HepG2 (cell line): ENCODE measurements around the gene IFIT5. TPM values are rescaled to one million over a fixed set of nuclear protein-coding genes. Genes with fewer than 3 reads are reported as not detected.
A peak's percentile ranks its signal among the peaks of the same experiment; 100 is the strongest.

Source experiments
- HOXA9 ChIP-seq: sonication (generic); formaldehyde crosslinking; IDR thresholded peaks from 2 replicates; pipeline ENCODE4 v1.8.1; 2022; ENCODE audit warnings: missing genetic modification reagents, mild to moderate bottlenecking, moderate library complexity, borderline replicate concordance
- MAFF ChIP-seq: IDR thresholded peaks from 2 replicates; pipeline ENCODE4 v1.6.1; 2011; ENCODE audit warnings: low read depth, low read length, improper control_type of control experiment
- NCOA2 ChIP-seq: sonication (generic); formaldehyde crosslinking; IDR thresholded peaks from 2 replicates; pipeline ENCODE4 v1.8.0; 2022; ENCODE audit warnings: inconsistent platforms
- RFX5 ChIP-seq: IDR thresholded peaks from 2 replicates; pipeline ENCODE4 v1.6.1; 2011; ENCODE audit warnings: low read depth, low read length, improper control_type of control experiment
- SMARCE1 ChIP-seq: fragments of 450-650 bp; IDR thresholded peaks from 2 replicates; pipeline ENCODE4 v1.6.1; 2017; ENCODE audit warnings: borderline replicate concordance
- SNAPC2 ChIP-seq: sonication (generic); formaldehyde crosslinking; IDR thresholded peaks from 2 replicates; pipeline ENCODE4 v1.8.1; 2022; ENCODE audit warnings: mild to moderate bottlenecking, missing genetic modification reagents
- SNRNP70 ChIP-seq: fragments of 200-400 bp; formaldehyde crosslinking; IDR thresholded peaks from 2 replicates; pipeline ENCODE4 v1.6.1; 2017; ENCODE audit warnings: mild to moderate bottlenecking, low read depth, low read length, moderate library complexity
- SRSF9 ChIP-seq: fragments of 200-400 bp; formaldehyde crosslinking; IDR thresholded peaks from 2 replicates; pipeline ENCODE4 v1.6.1; 2018; ENCODE audit warnings: borderline replicate concordance, mild to moderate bottlenecking, low read depth, low read length; ENCODE audit not compliant: insufficient read depth, poor library complexity, severe bottlenecking
- THAP11 ChIP-seq: IDR thresholded peaks from 2 replicates; pipeline ENCODE4 v1.6.1; 2016; ENCODE audit warnings: missing biosample characterization, missing genetic modification reagents
- ZFP36L2 ChIP-seq: sonication (generic); formaldehyde crosslinking; IDR thresholded peaks from 2 replicates; pipeline ENCODE4 v1.4.0; 2020; ENCODE audit warnings: missing genetic modification reagents
- ZNF124 ChIP-seq: sonication (generic); formaldehyde crosslinking; IDR thresholded peaks from 2 replicates; pipeline ENCODE4 v1.4.0; 2020; ENCODE audit warnings: missing genetic modification reagents
- ZNF441 ChIP-seq: sonication (generic); formaldehyde crosslinking; IDR thresholded peaks from 2 replicates; pipeline ENCODE4 v1.7.0; 2021; ENCODE audit warnings: missing genetic modification reagents, borderline replicate concordance
- ZNF557 ChIP-seq: sonication (generic); formaldehyde crosslinking; IDR thresholded peaks from 2 replicates; pipeline ENCODE4 v1.4.0; 2020; ENCODE audit warnings: missing genetic modification reagents
- polyA plus RNA-seq, 8 experiments: library from polyadenylated mRNA; depleted of rRNA in 3 of 8; stranded (reverse) in 7 of 8; unstranded in 1 of 8; fragments of >200 nt; fragmentation: Illumina TruSeq in 4 of 8; extraction: Trizol in 4 of 8; gene quantifications; 2 replicates each; pipeline versions ENCODE4 v1.2.1 to v1.2.3, GENCODE V29; 2011 to 2016; ENCODE audit warnings: low read depth in 4 of 8, missing spikeins in 1 of 8, mixed read lengths in 1 of 8; ENCODE audit not compliant: insufficient read depth in 1 of 8
- total RNA-seq, 5 experiments: library from RNA; depleted of rRNA; stranded (reverse); fragments of >200 nt; fragmentation: Illumina TruSeq; extraction: Trizol; gene quantifications; 2 replicates each; pipeline ENCODE4 v1.2.3, GENCODE V29; 2016; ENCODE audit warnings: low read depth in 1 of 5
- TF ChIP-seq, protein P1 (sequence below): sonication (generic); formaldehyde crosslinking; conservative IDR thresholded peaks from 2 replicates; pipeline ENCODE4 v1.5.0; 2020; ENCODE audit warnings: missing genetic modification reagents
- TF ChIP-seq, protein P2 (sequence below): sonication (generic); formaldehyde crosslinking; IDR thresholded peaks from 2 replicates; pipeline ENCODE4 v1.5.1; 2020; ENCODE audit warnings: missing genetic modification reagents, mild to moderate bottlenecking, borderline replicate concordance
- TF ChIP-seq, protein P3 (sequence below): sonication (generic); formaldehyde crosslinking; IDR thresholded peaks from 2 replicates; pipeline ENCODE4 v1.5.1; 2020; ENCODE audit warnings: missing genetic modification reagents, mild to moderate bottlenecking, borderline replicate concordance
- TF ChIP-seq, protein P4 (sequence below): sonication (generic); formaldehyde crosslinking; IDR thresholded peaks from 2 replicates; pipeline ENCODE4 v1.4.0; 2020; ENCODE audit warnings: missing genetic modification reagents, borderline replicate concordance
- TF ChIP-seq, protein P5 (sequence below): sonication (generic); formaldehyde crosslinking; IDR thresholded peaks from 2 replicates; pipeline ENCODE4 v1.5.0; 2020; ENCODE audit warnings: missing genetic modification reagents

Gene IFIT5
- total and polyA plus RNA-seq, 2 of the 13 experiments (the other 11 are each of a cell fraction or from before 2014, with no cell fraction given) = 2.2 to 8.3 TPM

DNA sequence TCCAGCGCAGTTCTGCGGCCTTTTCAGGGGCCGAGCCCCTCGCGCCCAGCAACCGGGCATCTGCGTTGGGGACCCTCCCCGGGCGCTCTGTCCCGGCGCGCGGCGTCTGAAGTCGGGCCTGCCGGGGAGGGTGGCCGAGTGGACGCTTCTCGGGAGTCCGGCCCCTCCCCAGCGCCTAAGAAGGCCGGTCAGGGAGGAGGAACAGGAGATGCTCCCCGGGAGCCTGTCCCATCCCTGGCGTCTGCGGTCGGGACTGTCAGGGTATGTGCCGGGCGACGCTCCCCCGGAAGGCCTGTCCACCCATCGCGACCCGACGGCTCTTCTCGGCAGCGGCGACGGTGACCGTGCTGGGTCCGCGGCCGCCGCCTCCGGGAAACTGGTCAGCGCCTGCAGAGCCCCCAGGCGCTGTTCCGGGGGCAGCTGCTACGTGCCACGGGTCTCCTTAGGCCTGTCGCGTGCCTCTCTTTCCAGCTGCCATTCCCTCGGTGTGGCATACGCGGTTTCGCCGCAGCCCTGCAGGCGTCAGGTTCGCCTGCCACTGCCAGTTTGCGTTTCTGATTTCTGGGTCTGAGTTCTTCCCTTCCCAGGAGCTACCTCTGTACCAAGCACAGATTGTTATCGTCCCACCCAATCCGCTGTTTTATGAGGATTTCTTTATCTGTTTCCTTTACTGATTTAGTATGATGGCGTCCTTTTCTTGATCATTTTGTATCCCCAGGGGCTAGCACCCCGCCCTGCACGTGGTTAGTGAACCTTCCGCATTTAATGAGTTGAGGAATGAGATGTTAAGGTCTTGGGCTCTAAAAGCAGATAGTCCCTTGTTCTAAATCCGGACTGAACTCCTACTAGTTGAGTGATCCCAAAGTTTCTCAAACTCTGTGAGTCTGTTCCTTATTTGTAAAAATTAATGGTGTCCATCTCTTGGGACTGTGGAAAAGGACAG is 782 bp downstream of the IFIT5 start (continued):
- TF ChIP-seq, protein P1, sequence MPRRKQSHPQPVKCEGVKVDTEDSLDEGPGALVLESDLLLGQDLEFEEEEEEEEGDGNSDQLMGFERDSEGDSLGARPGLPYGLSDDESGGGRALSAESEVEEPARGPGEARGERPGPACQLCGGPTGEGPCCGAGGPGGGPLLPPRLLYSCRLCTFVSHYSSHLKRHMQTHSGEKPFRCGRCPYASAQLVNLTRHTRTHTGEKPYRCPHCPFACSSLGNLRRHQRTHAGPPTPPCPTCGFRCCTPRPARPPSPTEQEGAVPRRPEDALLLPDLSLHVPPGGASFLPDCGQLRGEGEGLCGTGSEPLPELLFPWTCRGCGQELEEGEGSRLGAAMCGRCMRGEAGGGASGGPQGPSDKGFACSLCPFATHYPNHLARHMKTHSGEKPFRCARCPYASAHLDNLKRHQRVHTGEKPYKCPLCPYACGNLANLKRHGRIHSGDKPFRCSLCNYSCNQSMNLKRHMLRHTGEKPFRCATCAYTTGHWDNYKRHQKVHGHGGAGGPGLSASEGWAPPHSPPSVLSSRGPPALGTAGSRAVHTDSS (CRISPR knock-in tag) = no peak
- TF ChIP-seq ZFP36L2 (CRISPR knock-in tag) (no peak), SMARCE1 (no peak), SRSF9 (no peak), MAFF (no peak), HOXA9 (CRISPR knock-in tag) (no peak), RFX5 (no peak), SNAPC2 (0 out of 2 replicates have a peak, but pooled peaks have one; percentile 36), ZNF124 (CRISPR knock-in tag) (no peak), ZNF441 (CRISPR knock-in tag) (peak; percentile 75; the same call in 1 of the 2 replicates), ZNF557 (CRISPR knock-in tag) (no peak), SNRNP70 (no peak), NCOA2 (CRISPR knock-in tag) (no peak; the same call in 1 of the 2 replicates), THAP11 (CRISPR knock-in tag) (no peak)
- TF ChIP-seq, protein P2, sequence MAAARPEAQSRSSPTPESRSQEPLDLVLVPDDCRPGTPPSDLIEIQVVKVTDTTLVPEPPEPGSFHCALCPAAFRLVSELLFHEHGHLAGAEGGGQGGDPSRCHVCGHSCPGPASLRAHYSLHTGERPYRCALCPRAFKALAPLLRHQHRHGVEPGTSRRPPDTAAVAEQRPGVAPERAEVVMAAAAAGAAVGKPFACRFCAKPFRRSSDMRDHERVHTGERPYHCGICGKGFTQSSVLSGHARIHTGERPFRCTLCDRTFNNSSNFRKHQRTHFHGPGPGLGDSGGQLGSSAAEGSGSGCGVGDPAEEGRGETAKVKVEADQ (CRISPR knock-in tag) = no peak
- TF ChIP-seq, protein P3, sequence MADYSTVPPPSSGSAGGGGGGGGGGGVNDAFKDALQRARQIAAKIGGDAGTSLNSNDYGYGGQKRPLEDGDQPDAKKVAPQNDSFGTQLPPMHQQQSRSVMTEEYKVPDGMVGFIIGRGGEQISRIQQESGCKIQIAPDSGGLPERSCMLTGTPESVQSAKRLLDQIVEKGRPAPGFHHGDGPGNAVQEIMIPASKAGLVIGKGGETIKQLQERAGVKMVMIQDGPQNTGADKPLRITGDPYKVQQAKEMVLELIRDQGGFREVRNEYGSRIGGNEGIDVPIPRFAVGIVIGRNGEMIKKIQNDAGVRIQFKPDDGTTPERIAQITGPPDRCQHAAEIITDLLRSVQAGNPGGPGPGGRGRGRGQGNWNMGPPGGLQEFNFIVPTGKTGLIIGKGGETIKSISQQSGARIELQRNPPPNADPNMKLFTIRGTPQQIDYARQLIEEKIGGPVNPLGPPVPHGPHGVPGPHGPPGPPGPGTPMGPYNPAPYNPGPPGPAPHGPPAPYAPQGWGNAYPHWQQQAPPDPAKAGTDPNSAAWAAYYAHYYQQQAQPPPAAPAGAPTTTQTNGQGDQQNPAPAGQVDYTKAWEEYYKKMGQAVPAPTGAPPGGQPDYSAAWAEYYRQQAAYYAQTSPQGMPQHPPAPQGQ = no peak
- TF ChIP-seq, protein P4, sequence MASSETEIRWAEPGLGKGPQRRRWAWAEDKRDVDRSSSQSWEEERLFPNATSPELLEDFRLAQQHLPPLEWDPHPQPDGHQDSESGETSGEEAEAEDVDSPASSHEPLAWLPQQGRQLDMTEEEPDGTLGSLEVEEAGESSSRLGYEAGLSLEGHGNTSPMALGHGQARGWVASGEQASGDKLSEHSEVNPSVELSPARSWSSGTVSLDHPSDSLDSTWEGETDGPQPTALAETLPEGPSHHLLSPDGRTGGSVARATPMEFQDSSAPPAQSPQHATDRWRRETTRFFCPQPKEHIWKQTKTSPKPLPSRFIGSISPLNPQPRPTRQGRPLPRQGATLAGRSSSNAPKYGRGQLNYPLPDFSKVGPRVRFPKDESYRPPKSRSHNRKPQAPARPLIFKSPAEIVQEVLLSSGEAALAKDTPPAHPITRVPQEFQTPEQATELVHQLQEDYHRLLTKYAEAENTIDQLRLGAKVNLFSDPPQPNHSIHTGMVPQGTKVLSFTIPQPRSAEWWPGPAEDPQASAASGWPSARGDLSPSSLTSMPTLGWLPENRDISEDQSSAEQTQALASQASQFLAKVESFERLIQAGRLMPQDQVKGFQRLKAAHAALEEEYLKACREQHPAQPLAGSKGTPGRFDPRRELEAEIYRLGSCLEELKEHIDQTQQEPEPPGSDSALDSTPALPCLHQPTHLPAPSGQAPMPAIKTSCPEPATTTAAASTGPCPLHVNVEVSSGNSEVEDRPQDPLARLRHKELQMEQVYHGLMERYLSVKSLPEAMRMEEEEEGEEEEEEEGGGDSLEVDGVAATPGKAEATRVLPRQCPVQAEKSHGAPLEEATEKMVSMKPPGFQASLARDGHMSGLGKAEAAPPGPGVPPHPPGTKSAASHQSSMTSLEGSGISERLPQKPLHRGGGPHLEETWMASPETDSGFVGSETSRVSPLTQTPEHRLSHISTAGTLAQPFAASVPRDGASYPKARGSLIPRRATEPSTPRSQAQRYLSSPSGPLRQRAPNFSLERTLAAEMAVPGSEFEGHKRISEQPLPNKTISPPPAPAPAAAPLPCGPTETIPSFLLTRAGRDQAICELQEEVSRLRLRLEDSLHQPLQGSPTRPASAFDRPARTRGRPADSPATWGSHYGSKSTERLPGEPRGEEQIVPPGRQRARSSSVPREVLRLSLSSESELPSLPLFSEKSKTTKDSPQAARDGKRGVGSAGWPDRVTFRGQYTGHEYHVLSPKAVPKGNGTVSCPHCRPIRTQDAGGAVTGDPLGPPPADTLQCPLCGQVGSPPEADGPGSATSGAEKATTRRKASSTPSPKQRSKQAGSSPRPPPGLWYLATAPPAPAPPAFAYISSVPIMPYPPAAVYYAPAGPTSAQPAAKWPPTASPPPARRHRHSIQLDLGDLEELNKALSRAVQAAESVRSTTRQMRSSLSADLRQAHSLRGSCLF (CRISPR knock-in tag) = no peak; the same call in 1 of the 2 replicates
- TF ChIP-seq, protein P5, sequence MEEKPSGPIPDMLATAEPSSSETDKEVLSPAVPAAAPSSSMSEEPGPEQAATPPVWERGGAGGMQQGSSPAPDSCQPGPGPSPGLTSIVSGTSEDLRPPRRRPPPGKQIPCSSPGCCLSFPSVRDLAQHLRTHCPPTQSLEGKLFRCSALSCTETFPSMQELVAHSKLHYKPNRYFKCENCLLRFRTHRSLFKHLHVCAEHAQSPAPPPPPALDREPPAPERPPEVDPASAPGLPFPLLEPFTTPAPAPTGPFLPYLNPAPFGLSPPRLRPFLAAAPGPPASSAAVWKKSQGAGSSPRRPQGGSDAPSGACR = peak; percentile 34; the same call in 1 of the 2 replicates
